HepG2 (cell line): ENCODE measurements around the gene KMT2B. TPM values are rescaled to one million over a fixed set of nuclear protein-coding genes. Genes with fewer than 3 reads are reported as not detected.

Source experiments
- ATAC-seq: fragments of 200-7000 bp; cut with Tn5 transposase; 3 replicates; pipeline ENCODE4 v1.9.1; 2020; ENCODE audit warnings: mild to moderate bottlenecking, moderate library complexity
- BruUV-seq: library from RNA; stranded (reverse); fragments of 400-500 nt; replicated peaks from 2 replicates; lab custom pipeline; 2021; lab: Mats Ljungman, UMichigan
- CTCF ChIA-PET: fragments of 300-600 bp; formaldehyde crosslinking; extraction: SDS; loops from one replicate; lab custom pipeline; 2021; ENCODE audit warnings: low total read pairs, inconsistent platforms, low intra/inter-chr PET ratio; lab: Yijun Ruan, JAX
- POLR2A ChIA-PET: fragments of 350-600 bp; sonication (Branson Sonifier 250); formaldehyde crosslinking; loops from one replicate; lab custom pipeline; 2020; ENCODE audit warnings: antibody characterized with exemption, inconsistent platforms; lab: Yijun Ruan, JAX
- DNase-seq: peaks from one replicate; pipeline ENCODE4 v3.0.0-alpha.2; 2015; ENCODE audit warnings: low spot score
- FAIRE-seq: peaks from 3 replicates; lab custom pipeline; 2011; peaks lifted over from hg19 to GRCh38; lab: Jason Lieb, UNC
- H2AFZ ChIP-seq: one replicate; pipeline ENCODE4 v1.6.1; 2011; ENCODE audit warnings: low read length, inconsistent platforms
- H3K27ac ChIP-seq: fragments of 300-600 bp; 3 replicates; pipeline ENCODE4 v1.8.0; 2011; ENCODE audit warnings: mixed run types, mild to moderate bottlenecking, mixed read lengths, low read length, inconsistent platforms; ENCODE audit not compliant: insufficient read depth; ENCODE audit errors: extremely low read length
- H3K27me3 ChIP-seq, 2 experiments: fragments of 200-600 bp in 1 of 2; 2 replicates in 1 of 2; 3 replicates in 1 of 2; pipeline versions ENCODE4 v1.6.0 to v1.8.0; 2011; ENCODE audit warnings: low read length in 2 of 2, mild to moderate bottlenecking in 2 of 2, moderate library complexity in 2 of 2, inconsistent platforms in 1 of 2; ENCODE audit not compliant: insufficient read depth in 2 of 2, control insufficient read depth in 1 of 2
- H3K36me3 ChIP-seq, 2 experiments: fragments of 200-600 bp in 1 of 2; replicated peaks in 1 of 2; 2 replicates in 1 of 2; 3 replicates in 1 of 2; pipeline versions ENCODE4 v1.5.1 to v1.8.0; 2011; ENCODE audit warnings: low read length in 2 of 2, inconsistent platforms in 1 of 2; ENCODE audit not compliant: insufficient read depth in 2 of 2, control insufficient read depth in 1 of 2
- H3K4me1 ChIP-seq: 2 replicates; pipeline ENCODE4 v1.5.1; 2012; ENCODE audit warnings: low read length, inconsistent platforms; ENCODE audit not compliant: insufficient read depth
- H3K4me2 ChIP-seq: 2 replicates; pipeline ENCODE4 v1.6.0; 2011; ENCODE audit warnings: low read depth, low read length, inconsistent platforms
- H3K4me3 ChIP-seq, 3 experiments: fragments of 200-600 bp in 1 of 3; sonication (generic), shearing (Covaris generic) in 1 of 3; replicated peaks in 1 of 3; 2 replicates each; pipeline ENCODE4 v1.5.1; 2011 to 2016; ENCODE audit warnings: low read length in 3 of 3, inconsistent platforms in 2 of 3, low read depth in 2 of 3, mild to moderate bottlenecking in 2 of 3, control low read depth in 1 of 3, mixed read lengths in 1 of 3; ENCODE audit not compliant: insufficient read depth in 1 of 3
- H3K79me2 ChIP-seq: one replicate; pipeline ENCODE4 v1.6.1; 2011; ENCODE audit warnings: low read length, inconsistent platforms; ENCODE audit not compliant: insufficient read depth
- H3K9ac ChIP-seq: 2 replicates; pipeline ENCODE4 v1.6.0; 2011; ENCODE audit warnings: mild to moderate bottlenecking, low read depth, low read length, inconsistent platforms; ENCODE audit not compliant: insufficient read depth
- H3K9me3 ChIP-seq: 2 replicates; pipeline ENCODE4 v1.5.1; 2012; ENCODE audit warnings: mild to moderate bottlenecking, low read length
- H4K20me1 ChIP-seq: 2 replicates; pipeline ENCODE4 v1.6.0; 2011; ENCODE audit warnings: inconsistent platforms, mild to moderate bottlenecking, low read length, moderate library complexity; ENCODE audit not compliant: insufficient read depth
- ATF4 ChIP-seq, 2 experiments: fragments of 450-650 bp in 1 of 2; sonication (generic) in 1 of 2; formaldehyde crosslinking; IDR thresholded peaks; 2 replicates each; pipeline versions ENCODE4 v1.5.0 to v1.8.0; 2020 to 2022; ENCODE audit warnings: mild to moderate bottlenecking in 1 of 2, missing genetic modification reagents in 1 of 2
- CEBPB ChIP-seq: IDR thresholded peaks from 2 replicates; pipeline ENCODE4 v1.6.1; 2011; ENCODE audit warnings: low read depth, low read length, improper control_type of control experiment, borderline replicate concordance
- CEBPG ChIP-seq: IDR thresholded peaks from 2 replicates; pipeline ENCODE4 v1.6.1; 2016
- CTCF ChIP-seq: sonication (generic); formaldehyde crosslinking; IDR thresholded peaks from 2 replicates; pipeline ENCODE4 v1.5.0; 2020; ENCODE audit warnings: mild to moderate bottlenecking, missing genetic modification reagents, moderate library complexity
- FOSL2 ChIP-seq: sonication (generic); formaldehyde crosslinking; IDR thresholded peaks from 2 replicates; pipeline ENCODE4 v1.4.0; 2020; ENCODE audit warnings: missing genetic modification reagents
- MXD1 ChIP-seq: sonication (generic); formaldehyde crosslinking; IDR thresholded peaks from 2 replicates; pipeline ENCODE4 v1.4.0; 2020; ENCODE audit warnings: mild to moderate bottlenecking, missing genetic modification reagents
- PAWR ChIP-seq: sonication (generic); formaldehyde crosslinking; IDR thresholded peaks from 2 replicates; pipeline ENCODE4 v1.4.0; 2020; ENCODE audit warnings: missing genetic modification reagents, mild to moderate bottlenecking, borderline replicate concordance
- RARA ChIP-seq: IDR thresholded peaks from 2 replicates; pipeline ENCODE4 v1.6.1; 2016; ENCODE audit warnings: missing genetic modification reagents, missing compliant biosample characterization
- TSC22D2 ChIP-seq: sonication (generic); formaldehyde crosslinking; IDR thresholded peaks from 2 replicates; pipeline ENCODE4 v1.5.1; 2020; ENCODE audit warnings: missing genetic modification reagents, mild to moderate bottlenecking, borderline replicate concordance
- U2AF2 ChIP-seq: fragments of 200-400 bp; formaldehyde crosslinking; IDR thresholded peaks from 2 replicates; pipeline ENCODE4 v1.6.1; 2017; ENCODE audit warnings: low read depth, mild to moderate bottlenecking, low read length
- ZBTB37 ChIP-seq: sonication (generic); formaldehyde crosslinking; IDR thresholded peaks from 2 replicates; pipeline ENCODE4 v1.4.0; 2020; ENCODE audit warnings: mild to moderate bottlenecking, missing genetic modification reagents
- WGBS: methylation state at CpG from one replicate; pipeline ENCODE4 v1.1.6; 2017; ENCODE audit warnings: low lambda C conversion rate; 5-methylcytosine and 5-hydroxymethylcytosine counted together
- in situ Hi-C: cut with HindIII; loops from 2 replicates; pipeline ENCODE4 v1.10.0; 2017; ENCODE audit warnings: low pct_unique_long_range_greater_than_20kb; ENCODE audit not compliant: extremely low pct_ligation_motif_present
- intact Hi-C: fragments of 100-400 bp; cut with micrococcal nuclease; formaldehyde crosslinking; loops from one replicate; pipeline ENCODE4 v1.10.0; 2022; ENCODE audit not compliant: unreplicated experiment
- polyA plus RNA-seq, 8 experiments: library from polyadenylated mRNA; depleted of rRNA in 3 of 8; stranded (reverse) in 7 of 8; unstranded in 1 of 8; fragments of >200 nt; fragmentation: Illumina TruSeq in 4 of 8; extraction: Trizol in 4 of 8; gene quantifications; 2 replicates each; pipeline versions ENCODE4 v1.2.1 to v1.2.3, GENCODE V29; 2011 to 2016; ENCODE audit warnings: low read depth in 4 of 8, missing spikeins in 1 of 8, mixed read lengths in 1 of 8; ENCODE audit not compliant: insufficient read depth in 1 of 8
- total RNA-seq, 5 experiments: library from RNA; depleted of rRNA; stranded (reverse); fragments of >200 nt; fragmentation: Illumina TruSeq; extraction: Trizol; gene quantifications; 2 replicates each; pipeline ENCODE4 v1.2.3, GENCODE V29; 2016; ENCODE audit warnings: low read depth in 1 of 5

The KMT2B gene
- total and polyA plus RNA-seq, 2 of the 13 experiments (the other 11 are each of a cell fraction or from before 2014, with no cell fraction given), result 6.2 to 16.9 TPM

GRCh38 chr19:35713904-35714495 is 3.8 kb upstream of the KMT2B start:
- CTCF ChIA-PET, result interaction anchor here (7.0 kb wide), 1 partner anchor 20 kb away, joined by 201 read pairs; no protein-coding TSS in a partner anchor
- no peak overlapping the region for H3K4me2 ChIP-seq
- WGBS, result 87% methylated on average over 11 of the region's 12 CpGs
- H3K4me3 ChIP-seq, result no peak overlapping the region
- H2AFZ ChIP-seq, result no peak overlapping the region
- no peak for FAIRE-seq
- no peaks in the 10 kb centered on the region for H3K36me3 ChIP-seq
- POLR2A ChIA-PET, result interaction anchor here (5.0 kb wide), 1 partner anchor 11 kb away, joined by 23 read pairs; no protein-coding TSS in a partner anchor
- BruUV-seq, result no TSS peak
- TF ChIP-seq TSC22D2 (CRISPR knock-in tag) (no peak), MXD1 (CRISPR knock-in tag) (no peak), RARA (CRISPR knock-in tag) (no peak)
- TF ChIP-seq, all 625 proteins: peak for 0
- in situ Hi-C loops, result no loop called here
- peaks cover 6% of the 10 kb centered on the region for H4K20me1 ChIP-seq
- H3K4me1 ChIP-seq, result peaks cover 24% of the 10 kb centered on the region
- H3K79me2 ChIP-seq, result peaks cover 8% of the 10 kb centered on the region
- H3K27me3 ChIP-seq, result no peaks in the 10 kb centered on the region
- no peak overlapping the region for H3K9ac ChIP-seq
- no peak overlapping the region for H3K27ac ChIP-seq
- ATAC-seq (no peak), DNase-seq (no peak)
- intact Hi-C loops, result no loop called here
- no peaks in the 10 kb centered on the region for H3K9me3 ChIP-seq

- intact Hi-C loops, result no loop called here
- TF ChIP-seq CTCF (CRISPR knock-in tag) (peak; percentile 38; the same call in 1 of the 2 replicates), CEBPB (peak; percentile 69; the same call in 1 of the 2 replicates), ATF4 (CRISPR knock-in tag; IDR thresholded peaks at IDR 0.05) (no peak), CEBPG (peak; percentile 55; the same call in 1 of the 2 replicates), ZBTB37 (no peak), FOSL2 (CRISPR knock-in tag) (no peak), PAWR (no peak), U2AF2 (no peak)
These were observed 3.0 kb upstream of the KMT2B start for GRCh38 chr19:35714601-35715354.

More at GRCh38 chr19:35714601-35715354, 3.0 kb upstream of the KMT2B start:
- peaks cover 28% of the 10 kb centered on the region for H3K4me1 ChIP-seq
- H3K9me3 ChIP-seq, result no peaks in the 10 kb centered on the region
- H3K9ac ChIP-seq, result no peak overlapping the region
- H3K4me2 ChIP-seq, result no peak overlapping the region
- ATAC-seq (no peak), FAIRE-seq (peak; percentile 47), DNase-seq (peak; percentile 33)
- 44% methylated on average over 10 of the region's 14 CpGs for WGBS
- in situ Hi-C loops, result loop anchor here (5.0 kb wide), 1 partner anchor 167 kb away; the partner anchor contains the start of gene TMEM147
- H3K27me3 ChIP-seq, result no peaks in the 10 kb centered on the region
- BruUV-seq, result no TSS peak
- H3K27ac ChIP-seq, result no peak overlapping the region
- ChIA-PET POLR2A (interaction anchor here (5.0 kb wide), 1 partner anchor 12 kb away, joined by 23 read pairs; no protein-coding TSS in a partner anchor), CTCF (interaction anchor here (7.0 kb wide), 1 partner anchor 21 kb away, joined by 201 read pairs; no protein-coding TSS in a partner anchor)
- H4K20me1 ChIP-seq, result peaks cover 8% of the 10 kb centered on the region
- peak overlapping the region in 1 of 3 experiments; percentile 91; a peak in 1 of 6 replicates for H3K4me3 ChIP-seq
- no peak overlapping the region for H2AFZ ChIP-seq
- peaks cover 15% of the 10 kb centered on the region for H3K79me2 ChIP-seq
- peaks cover 0 to 1% of the 10 kb centered on the region in 2 experiments; a peak in 1 of 5 replicates for H3K36me3 ChIP-seq
